ENCODE results near the gene HAGH. TPM values are rescaled to one million over a fixed set of nuclear protein-coding genes. Genes with fewer than 3 reads are reported as not detected.

The HAGH gene
- total RNA-seq, 4 donors from 2014 or later, result 30.6 to 56.5 (median 43.4) TPM

DNA sequence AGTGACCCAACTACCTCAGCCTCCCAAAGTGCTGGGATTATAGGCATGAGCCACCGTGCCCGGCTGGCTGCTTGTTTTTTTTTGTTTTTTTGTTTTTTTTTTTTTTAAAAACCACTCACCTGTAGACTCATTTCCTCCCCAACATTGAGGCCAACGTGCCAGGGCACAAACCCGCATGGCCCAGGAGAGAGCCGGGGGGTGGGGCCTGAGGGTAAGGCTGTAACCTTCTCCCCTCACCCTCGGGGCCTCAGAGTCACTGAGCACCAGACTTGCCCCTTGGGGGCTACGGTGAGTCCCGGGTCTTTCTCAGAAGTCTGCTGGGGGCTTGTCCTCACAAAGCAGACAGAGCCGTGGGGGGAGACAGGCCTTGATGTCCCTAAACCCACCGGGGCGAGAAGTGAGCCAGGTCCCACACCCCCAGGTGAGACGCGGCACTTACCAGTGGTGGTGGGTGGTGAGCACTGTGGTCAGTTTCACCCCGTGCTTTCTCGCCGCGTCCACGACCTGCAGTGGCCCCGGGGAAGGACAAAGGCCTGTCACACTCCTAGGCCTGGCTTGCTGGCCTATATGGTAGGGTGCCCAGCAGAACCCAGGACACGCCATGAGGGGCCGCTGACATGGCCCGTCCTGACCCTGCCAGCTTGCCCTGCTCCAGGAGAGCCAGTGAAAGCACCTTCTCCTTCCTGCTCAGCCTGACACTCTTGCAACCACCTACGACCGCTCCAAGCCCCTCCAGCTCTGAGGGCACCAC, 4.6 kb downstream of the HAGH start:
- intact Hi-C loops (cut with DNase I), result no loop called here
- no peak overlapping the region for H3K4me3 ChIP-seq
- H3K4me1 ChIP-seq, result peaks cover 12 to 40% (median 15%) of the 10 kb centered on the region in 3 donors
- 39 to 48% methylated on average over 5 to 7 of the region's 24 CpGs for WGBS, 2 donors
- H3K9me3 ChIP-seq, result no peaks in the 10 kb centered on the region
- no peaks in the 10 kb centered on the region for H3K27me3 ChIP-seq
- TF ChIP-seq POLR2A (IDR thresholded peaks at IDR 0.05), result no peak
- TF ChIP-seq, protein P1, sequence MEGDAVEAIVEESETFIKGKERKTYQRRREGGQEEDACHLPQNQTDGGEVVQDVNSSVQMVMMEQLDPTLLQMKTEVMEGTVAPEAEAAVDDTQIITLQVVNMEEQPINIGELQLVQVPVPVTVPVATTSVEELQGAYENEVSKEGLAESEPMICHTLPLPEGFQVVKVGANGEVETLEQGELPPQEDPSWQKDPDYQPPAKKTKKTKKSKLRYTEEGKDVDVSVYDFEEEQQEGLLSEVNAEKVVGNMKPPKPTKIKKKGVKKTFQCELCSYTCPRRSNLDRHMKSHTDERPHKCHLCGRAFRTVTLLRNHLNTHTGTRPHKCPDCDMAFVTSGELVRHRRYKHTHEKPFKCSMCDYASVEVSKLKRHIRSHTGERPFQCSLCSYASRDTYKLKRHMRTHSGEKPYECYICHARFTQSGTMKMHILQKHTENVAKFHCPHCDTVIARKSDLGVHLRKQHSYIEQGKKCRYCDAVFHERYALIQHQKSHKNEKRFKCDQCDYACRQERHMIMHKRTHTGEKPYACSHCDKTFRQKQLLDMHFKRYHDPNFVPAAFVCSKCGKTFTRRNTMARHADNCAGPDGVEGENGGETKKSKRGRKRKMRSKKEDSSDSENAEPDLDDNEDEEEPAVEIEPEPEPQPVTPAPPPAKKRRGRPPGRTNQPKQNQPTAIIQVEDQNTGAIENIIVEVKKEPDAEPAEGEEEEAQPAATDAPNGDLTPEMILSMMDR (IDR thresholded peaks at IDR 0.05), result no peak
- no peak overlapping the region for H3K27ac ChIP-seq
- no peak for DNase-seq
- H3K36me3 ChIP-seq, result peaks cover 16 to 60% (median 29%) of the 10 kb centered on the region in 3 donors

DNA sequence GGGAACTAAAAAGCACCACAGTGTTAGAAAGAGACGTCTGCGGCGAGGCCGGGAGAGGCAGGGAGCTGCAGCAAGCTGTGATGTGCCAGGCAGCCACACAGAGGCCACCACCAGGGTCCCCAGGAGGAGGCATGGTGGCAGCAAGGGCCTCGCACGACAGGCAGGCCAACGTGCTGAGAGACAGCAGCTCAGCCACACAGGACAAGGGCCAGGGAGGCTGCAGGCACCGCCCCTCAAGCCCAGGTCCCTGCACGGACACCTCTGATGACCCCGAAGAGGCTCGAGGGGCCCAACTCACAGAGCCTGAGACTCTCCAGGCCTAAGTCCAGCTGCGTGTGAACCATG, 5.7 kb downstream of the HAGH start:
- peaks cover 25 to 71% (median 39%) of the 10 kb centered on the region in 3 donors for H3K36me3 ChIP-seq
- no peak overlapping the region for H3K27ac ChIP-seq
- peaks cover 12 to 38% (median 12%) of the 10 kb centered on the region in 3 donors for H3K4me1 ChIP-seq
- no peak overlapping the region for H3K4me3 ChIP-seq
- intact Hi-C loops (cut with DNase I), result no loop called here
- WGBS, 2 donors, result 90% methylated on average over 2 of the region's 12 CpGs; no CpG with 5 or more reads in 1 of the 2 donors
- TF ChIP-seq, protein P1 (IDR thresholded peaks at IDR 0.05), result no peak
- no peak for TF ChIP-seq POLR2A (IDR thresholded peaks at IDR 0.05)
- no peaks in the 10 kb centered on the region for H3K9me3 ChIP-seq
- no peak for DNase-seq
- H3K27me3 ChIP-seq, result no peaks in the 10 kb centered on the region

DNA sequence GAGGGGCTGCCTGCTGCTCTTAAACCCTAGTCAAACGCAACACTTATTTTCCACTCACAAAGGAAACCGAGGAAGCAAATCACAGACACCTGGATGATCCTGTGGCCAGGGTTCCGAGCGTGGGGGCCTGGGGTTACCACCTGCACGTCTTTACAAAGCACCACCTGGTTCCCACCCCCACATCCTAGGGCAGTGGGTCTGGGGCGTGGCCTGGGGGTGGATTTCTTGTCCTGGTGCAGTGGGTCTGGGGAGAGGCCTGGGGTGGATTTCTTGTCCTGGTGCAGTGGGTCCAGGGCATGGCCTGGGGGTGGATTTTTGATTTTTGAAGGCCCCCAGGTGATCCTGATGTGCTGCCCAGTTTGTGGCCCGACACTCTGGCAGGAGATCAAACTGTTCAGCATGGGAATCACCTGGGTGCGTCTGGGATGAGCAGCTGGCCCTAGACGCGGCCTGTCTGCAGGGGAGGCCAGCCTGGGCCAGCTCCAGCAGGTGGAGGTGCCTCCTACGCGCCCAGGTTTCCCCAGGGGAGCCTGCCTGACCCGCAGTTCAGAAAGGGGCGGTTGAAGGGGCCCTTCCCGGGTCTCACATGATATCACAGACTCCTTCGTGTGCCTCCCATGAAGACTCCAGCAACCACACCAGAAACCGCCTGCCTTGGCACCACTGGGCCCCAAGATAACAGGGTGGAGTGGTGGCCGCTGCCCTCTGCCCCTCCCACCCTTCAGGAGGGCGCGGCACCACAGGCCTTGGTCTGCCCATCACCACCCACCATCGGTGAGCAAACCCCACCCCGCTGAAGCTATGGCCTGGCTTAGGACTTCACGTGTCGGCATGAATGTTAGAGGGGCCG, 6.3 kb downstream of the HAGH start:
- Histone ChIP-seq H3K4me1 (peaks cover 6 to 32% (median 7%) of the 10 kb centered on the region in 3 donors), H3K4me3 (no peak overlapping the region), H3K36me3 (peaks cover 25 to 77% (median 39%) of the 10 kb centered on the region in 3 donors), H3K9me3 (no peaks in the 10 kb centered on the region), H3K27me3 (no peaks in the 10 kb centered on the region), H3K27ac (no peak overlapping the region)
- 94 to 100% methylated on average over 3 to 5 of the region's 25 CpGs for WGBS, 2 donors
- TF ChIP-seq, protein P1 (IDR thresholded peaks at IDR 0.05), result no peak
- TF ChIP-seq POLR2A (IDR thresholded peaks at IDR 0.05), result no peak
- intact Hi-C loops (cut with DNase I), result no loop called here
- DNase-seq, result no peak

DNA sequence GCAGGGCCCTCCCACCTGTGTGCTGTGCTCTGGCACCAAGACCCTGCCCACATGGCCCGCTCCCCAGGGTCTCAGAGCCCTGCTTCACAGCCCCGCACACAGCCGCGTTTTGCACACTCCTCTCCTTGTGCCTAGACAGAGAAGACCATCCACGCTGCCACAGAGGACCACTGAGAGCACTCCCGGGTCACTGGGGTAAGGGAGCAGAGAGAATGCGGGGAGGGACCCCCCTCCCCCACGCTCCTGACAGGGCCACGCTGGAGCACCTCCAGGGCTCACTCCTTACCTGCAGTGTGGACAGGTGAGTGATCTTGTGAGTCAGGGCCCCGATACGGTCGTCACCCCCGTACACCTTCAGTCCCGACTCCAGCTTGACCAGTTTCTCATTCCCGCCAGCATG, 7.0 kb downstream of the HAGH start:
- no peak for TF ChIP-seq POLR2A (IDR thresholded peaks at IDR 0.05)
- TF ChIP-seq, protein P1 (IDR thresholded peaks at IDR 0.05), result no peak
- Histone ChIP-seq H3K4me3 (no peak overlapping the region), H3K4me1 (peaks cover 0 to 25% (median under 1%) of the 10 kb centered on the region in 3 donors), H3K27me3 (no peaks in the 10 kb centered on the region), H3K36me3 (peaks cover 25 to 82% (median 39%) of the 10 kb centered on the region in 3 donors), H3K9me3 (no peaks in the 10 kb centered on the region), H3K27ac (no peak overlapping the region)
- intact Hi-C loops (cut with DNase I), result no loop called here
- no peak for DNase-seq
- 80 to 93% methylated on average over 3 to 8 of the region's 15 CpGs for WGBS, 2 donors
